Loucy (cell line): ENCODE measurements around the gene GCNT2.
"Not testable (repeated sequence)": the region's sequence is repeated elsewhere in the genome, so short reads cannot be mapped to it uniquely, and the experiment has no call there.

Experiments
- H2AFZ ChIP-seq: fragments of 200-600 bp; sonication (generic); 2 replicates; pipeline ENCODE4 v1.6.0; 2016; ENCODE audit warnings: antibody characterized with exemption, mild to moderate bottlenecking, low read length, moderate library complexity
- H3F3A ChIP-seq: fragments of 200-600 bp; 2 replicates; pipeline ENCODE4 v1.6.0; 2016; ENCODE audit warnings: antibody characterized with exemption, low read depth, mild to moderate bottlenecking
- H3K27me3 ChIP-seq: fragments of 200-600 bp; sonication (generic); 2 replicates; pipeline ENCODE4 v1.6.1; 2014; ENCODE audit warnings: low read length, mild to moderate bottlenecking; ENCODE audit not compliant: insufficient read depth, poor library complexity, severe bottlenecking
- H3K36me3 ChIP-seq: fragments of 200-600 bp; sonication (generic); 2 replicates; pipeline ENCODE4 v1.6.1; 2016; ENCODE audit warnings: low read length; ENCODE audit not compliant: insufficient read depth
- H3K4me1 ChIP-seq: fragments of 200-600 bp; sonication (generic); 2 replicates; pipeline ENCODE4 v1.5.1; 2014; ENCODE audit warnings: low read length, mild to moderate bottlenecking; ENCODE audit not compliant: insufficient read depth, poor library complexity, severe bottlenecking
- H3K4me2 ChIP-seq: fragments of 200-600 bp; sonication (generic); 2 replicates; pipeline ENCODE4 v1.6.0; 2014; ENCODE audit warnings: antibody characterized with exemption, low read length, low read depth, mild to moderate bottlenecking; ENCODE audit not compliant: poor library complexity, severe bottlenecking
- H3K4me3 ChIP-seq: fragments of 200-600 bp; sonication (generic); 2 replicates; pipeline ENCODE4 v1.5.1; 2014; ENCODE audit warnings: low read length, mild to moderate bottlenecking, mixed read lengths; ENCODE audit not compliant: poor library complexity, severe bottlenecking
- H3K79me2 ChIP-seq: fragments of 200-600 bp; sonication (generic); 2 replicates; pipeline ENCODE4 v1.6.1; 2014; ENCODE audit warnings: low read length; ENCODE audit not compliant: insufficient read depth
- H3K9ac ChIP-seq: fragments of 200-600 bp; sonication (generic); 2 replicates; pipeline ENCODE4 v1.6.0; 2014; ENCODE audit warnings: mild to moderate bottlenecking, low read depth, low read length, moderate library complexity; ENCODE audit not compliant: poor library complexity, severe bottlenecking
- H3K9me2 ChIP-seq: fragments of 200-600 bp; sonication (generic); replicated peaks from 2 replicates; pipeline ENCODE4 v1.6.1; 2016; ENCODE audit warnings: low read depth, low read length, mixed read lengths
- H3K9me3 ChIP-seq: fragments of 200-600 bp; sonication (generic); 2 replicates; pipeline ENCODE4 v1.6.1; 2014; ENCODE audit warnings: mild to moderate bottlenecking, antibody characterized with exemption, low read length, low read depth; ENCODE audit not compliant: insufficient read depth
- H4K20me1 ChIP-seq: fragments of 200-600 bp; sonication (generic); 2 replicates; pipeline ENCODE4 v1.6.0; 2014; ENCODE audit warnings: antibody characterized with exemption, low read length, mild to moderate bottlenecking; ENCODE audit not compliant: insufficient read depth, poor library complexity, severe bottlenecking
- EZH2phosphoT487 ChIP-seq: fragments of 200-600 bp; IDR thresholded peaks from 2 replicates; pipeline ENCODE4 v1.6.1; 2018; ENCODE audit warnings: antibody characterized with exemption, mild to moderate bottlenecking, moderate library complexity, borderline replicate concordance
- TF ChIP-seq, protein P1 (sequence below): fragments of 200-600 bp; sonication (generic); conservative IDR thresholded peaks from 2 replicates; pipeline ENCODE4 v1.5.1; 2014; ENCODE audit warnings: mild to moderate bottlenecking, antibody characterized with exemption, low read length

The GCNT2 gene

DNA sequence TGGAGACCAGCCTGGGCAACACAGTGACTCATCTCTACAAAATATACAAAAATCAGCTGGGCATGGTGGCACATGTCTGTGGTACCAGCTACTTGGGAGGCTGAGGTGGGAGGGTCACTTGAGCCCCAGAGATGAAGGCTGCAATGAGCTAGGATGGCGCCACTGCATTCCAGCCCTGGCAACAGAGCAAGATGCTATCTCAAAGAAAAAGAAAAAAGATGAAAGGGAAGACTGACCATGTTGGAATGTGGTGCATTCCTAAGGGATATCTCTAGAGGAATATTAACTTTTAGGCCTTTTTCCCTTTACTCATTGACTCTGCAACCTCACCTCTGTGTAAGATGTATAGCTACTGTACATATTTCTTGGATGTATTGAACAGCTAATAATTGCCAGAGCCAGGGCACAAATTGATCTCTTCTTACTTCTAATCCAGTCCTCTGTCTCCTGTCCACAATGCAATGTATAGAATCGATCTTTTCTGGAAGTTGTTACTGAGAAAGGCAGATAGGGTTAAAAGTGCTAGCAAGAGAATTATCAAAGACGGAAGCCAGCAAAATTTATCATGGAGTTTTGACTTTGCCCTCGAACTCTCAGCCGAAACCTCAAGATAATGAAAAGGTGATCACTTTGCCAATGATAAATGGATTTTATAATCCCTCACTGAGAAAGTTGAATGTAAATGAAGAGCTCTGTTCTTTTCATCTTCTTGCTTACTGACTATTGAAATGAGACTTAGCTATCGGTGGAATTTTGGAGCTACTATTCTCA is 46.3 kb downstream of the GCNT2 start:
- Histone ChIP-seq H3K9me3 (no peaks in the 10 kb centered on the region), H3K4me2 (no peak overlapping the region), H2AFZ (no peak overlapping the region), H3K36me3 (no peaks in the 10 kb centered on the region), H3K79me2 (no peaks in the 10 kb centered on the region), H3K4me1 (no peaks in the 10 kb centered on the region), H3K4me3 (no peak overlapping the region), H3F3A (no peaks in the 10 kb centered on the region), H3K9me2 (no peaks in the 10 kb centered on the region), H3K27me3 (no peaks in the 10 kb centered on the region), H3K9ac (no peak overlapping the region), H4K20me1 (no peaks in the 10 kb centered on the region)
- TF ChIP-seq, protein P1, sequence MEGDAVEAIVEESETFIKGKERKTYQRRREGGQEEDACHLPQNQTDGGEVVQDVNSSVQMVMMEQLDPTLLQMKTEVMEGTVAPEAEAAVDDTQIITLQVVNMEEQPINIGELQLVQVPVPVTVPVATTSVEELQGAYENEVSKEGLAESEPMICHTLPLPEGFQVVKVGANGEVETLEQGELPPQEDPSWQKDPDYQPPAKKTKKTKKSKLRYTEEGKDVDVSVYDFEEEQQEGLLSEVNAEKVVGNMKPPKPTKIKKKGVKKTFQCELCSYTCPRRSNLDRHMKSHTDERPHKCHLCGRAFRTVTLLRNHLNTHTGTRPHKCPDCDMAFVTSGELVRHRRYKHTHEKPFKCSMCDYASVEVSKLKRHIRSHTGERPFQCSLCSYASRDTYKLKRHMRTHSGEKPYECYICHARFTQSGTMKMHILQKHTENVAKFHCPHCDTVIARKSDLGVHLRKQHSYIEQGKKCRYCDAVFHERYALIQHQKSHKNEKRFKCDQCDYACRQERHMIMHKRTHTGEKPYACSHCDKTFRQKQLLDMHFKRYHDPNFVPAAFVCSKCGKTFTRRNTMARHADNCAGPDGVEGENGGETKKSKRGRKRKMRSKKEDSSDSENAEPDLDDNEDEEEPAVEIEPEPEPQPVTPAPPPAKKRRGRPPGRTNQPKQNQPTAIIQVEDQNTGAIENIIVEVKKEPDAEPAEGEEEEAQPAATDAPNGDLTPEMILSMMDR = no peak
- TF ChIP-seq EZH2phosphoT487 = no peak

GRCh38 chr6:10569392-10570127 is 48.4 kb downstream of the GCNT2 start:
- H3F3A ChIP-seq = no peaks in the 10 kb centered on the region
- H3K9ac ChIP-seq = no peak overlapping the region
- no peaks in the 10 kb centered on the region for H3K9me3 ChIP-seq
- H3K27me3 ChIP-seq = no peaks in the 10 kb centered on the region
- TF ChIP-seq, protein P1 = no peak
- no peak for TF ChIP-seq EZH2phosphoT487
- H4K20me1 ChIP-seq = no peaks in the 10 kb centered on the region
- no peak overlapping the region for H3K4me2 ChIP-seq
- no peak overlapping the region for H3K4me3 ChIP-seq
- H3K9me2 ChIP-seq = no peaks in the 10 kb centered on the region
- no peaks in the 10 kb centered on the region for H3K79me2 ChIP-seq
- H2AFZ ChIP-seq = no peak overlapping the region
- no peaks in the 10 kb centered on the region for H3K4me1 ChIP-seq
- no peaks in the 10 kb centered on the region for H3K36me3 ChIP-seq

DNA sequence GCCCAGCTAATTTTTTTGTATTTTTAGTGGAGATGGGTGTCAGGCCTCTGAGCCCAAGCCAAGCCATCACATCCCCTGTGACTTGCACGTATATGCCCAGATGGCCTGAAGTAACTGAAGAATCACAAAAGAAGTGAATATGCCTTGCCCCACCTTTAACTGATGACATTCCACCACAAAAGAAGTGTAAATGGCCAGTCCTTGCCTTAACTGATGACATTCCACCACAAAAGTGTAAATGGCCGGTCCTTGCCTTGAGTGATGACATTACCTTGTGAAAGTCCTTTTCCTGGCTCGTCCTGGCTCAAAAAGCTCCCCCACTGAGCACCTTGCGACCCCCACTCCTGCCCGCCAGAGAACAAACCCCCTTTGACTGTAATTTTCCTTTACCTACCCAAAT is 54.4 kb downstream of the GCNT2 start:
- not testable (repeated sequence) for H3K4me3 ChIP-seq, H3K36me3 ChIP-seq, H4K20me1 ChIP-seq, H3K79me2 ChIP-seq, H3K4me2 ChIP-seq, H3K9ac ChIP-seq, H3K9me3 ChIP-seq, H3K27me3 ChIP-seq, H3F3A ChIP-seq, H3K9me2 ChIP-seq, H2AFZ ChIP-seq, H3K4me1 ChIP-seq
